Calu3 (cell line): ENCODE measurements around the gene KRT78. TPM values are rescaled to one million over a fixed set of nuclear protein-coding genes. Genes with fewer than 3 reads are reported as not detected.
"Not testable (repeated sequence)": the region's sequence is repeated elsewhere in the genome, so short reads cannot be mapped to it uniquely, and the experiment has no call there.

ENCODE experiments used
- BruUV-seq: library from RNA; stranded (reverse); fragments of 400-500 nt; replicated peaks from 2 replicates; lab custom pipeline; 2021; lab: Mats Ljungman, UMichigan
- CTCF ChIA-PET: fragments of 300-600 bp; sonication (Branson Sonifier 250); formaldehyde crosslinking; loops from one replicate; lab custom pipeline; 2022; ENCODE audit warnings: antibody characterized with exemption; lab: Charles Lee
- DNase-seq: peaks from one replicate; pipeline ENCODE4 v3.0.0; 2022
- H3K27ac Mint-ChIP-seq: one replicate; pipeline ENCODE4 v1.8.0; 2022; ENCODE audit warnings: mixed read lengths; ENCODE audit not compliant: unreplicated experiment
- H3K27me3 Mint-ChIP-seq: one replicate; pipeline ENCODE4 v1.8.0; 2022; ENCODE audit warnings: mixed read lengths; ENCODE audit not compliant: unreplicated experiment
- H3K36me3 Mint-ChIP-seq: one replicate; pipeline ENCODE4 v1.8.0; 2022; ENCODE audit warnings: mild to moderate bottlenecking, moderate library complexity, mixed read lengths; ENCODE audit not compliant: insufficient read depth, unreplicated experiment
- H3K4me1 Mint-ChIP-seq: one replicate; pipeline ENCODE4 v1.8.0; 2022; ENCODE audit warnings: mild to moderate bottlenecking, low read depth, mixed read lengths; ENCODE audit not compliant: unreplicated experiment
- H3K4me3 Mint-ChIP-seq: one replicate; pipeline ENCODE4 v1.8.0; 2022; ENCODE audit warnings: mild to moderate bottlenecking, low read depth, moderate library complexity, mixed read lengths; ENCODE audit not compliant: unreplicated experiment
- H3K9me3 Mint-ChIP-seq: one replicate; pipeline ENCODE4 v1.8.0; 2022; ENCODE audit warnings: low read depth, mixed read lengths; ENCODE audit not compliant: unreplicated experiment
- CTCF ChIP-seq: fragments of 200-600 bp; IDR thresholded peaks from one replicate; pipeline ENCODE4 v1.8.0; 2022; ENCODE audit warnings: antibody characterized with exemption; ENCODE audit not compliant: unreplicated experiment
- intact Hi-C: fragments of 100-400 bp; cut with micrococcal nuclease; formaldehyde crosslinking; loops from one replicate; pipeline ENCODE4 v1.10.0; 2022; ENCODE audit not compliant: unreplicated experiment
- total RNA-seq: library from RNA; stranded (reverse); gene quantifications from 2 replicates; pipeline ENCODE4 v1.2.3, GENCODE V29; 2022

KRT78 gene
- total RNA-seq, 1 experiment from 2014 or later: 0.59 TPM

GRCh38 chr12:52856787-52857186 is 8.0 kb upstream of the KRT78 start:
- H3K4me1 Mint-ChIP-seq: peaks cover 16% of the 10 kb centered on the region

GRCh38 chr12:52856077-52856476 is 7.3 kb upstream of the KRT78 start:
- H3K27ac Mint-ChIP-seq, DNase-seq, intact Hi-C loops, CTCF ChIA-PET, H3K36me3 Mint-ChIP-seq, H3K9me3 Mint-ChIP-seq, H3K4me3 Mint-ChIP-seq, BruUV-seq: not testable (repeated sequence)
- H3K4me1 Mint-ChIP-seq: peaks cover 16% of the 10 kb centered on the region
- peaks cover 20% of the 10 kb centered on the region for H3K27me3 Mint-ChIP-seq

More at GRCh38 chr12:52856787-52857186, 8.0 kb upstream of the KRT78 start:
- no TSS peak for BruUV-seq
- Mint-ChIP-seq H3K9me3 (no peaks in the 10 kb centered on the region), H3K4me3 (no peak overlapping the region), H3K36me3 (no peaks in the 10 kb centered on the region), H3K27me3 (peaks cover 20% of the 10 kb centered on the region), H3K27ac (no peak overlapping the region)
- DNase-seq: no peak
- CTCF ChIA-PET: no interaction called here
- TF ChIP-seq CTCF: no peak
- intact Hi-C loops: no loop called here

- Mint-ChIP-seq H3K4me3 (no peak overlapping the region), H3K36me3 (peaks cover 5% of the 10 kb centered on the region), H3K4me1 (peaks cover 14% of the 10 kb centered on the region), H3K27ac (no peak overlapping the region), H3K27me3 (peaks cover 20% of the 10 kb centered on the region), H3K9me3 (no peaks in the 10 kb centered on the region)
- CTCF ChIA-PET: interaction anchor here (0.7 kb wide), 1 partner anchor 577 kb away, joined by 3 read pairs; the partner anchor contains the start of gene KRT86
- DNase-seq: no peak
- BruUV-seq: no TSS peak
- intact Hi-C loops: no loop called here
- no peak for TF ChIP-seq CTCF
Observed at GRCh38 chr12:52851787-52852186, 3.0 kb upstream of the KRT78 start.

GRCh38 chr12:52850681-52851080 is 1.9 kb upstream of the KRT78 start:
- H3K36me3 Mint-ChIP-seq: peaks cover 5% of the 10 kb centered on the region
- no TSS peak for BruUV-seq

More at GRCh38 chr12:52850681-52851080, 1.9 kb upstream of the KRT78 start:
- DNase-seq: no peak
- no peak overlapping the region for H3K4me3 Mint-ChIP-seq
- H3K4me1 Mint-ChIP-seq: peaks cover 14% of the 10 kb centered on the region
- CTCF ChIA-PET: no interaction called here
- peaks cover 20% of the 10 kb centered on the region for H3K27me3 Mint-ChIP-seq
- no peak overlapping the region for H3K27ac Mint-ChIP-seq
- intact Hi-C loops: no loop called here
- H3K9me3 Mint-ChIP-seq: no peaks in the 10 kb centered on the region
- TF ChIP-seq CTCF: no peak
